ENCODE data around the gene GOLGA6B.

Gene GOLGA6B

GRCh38 chr15:72682772-72683171, 28.3 kb downstream of the GOLGA6B start:
- Histone ChIP-seq H3K27ac (peak overlapping the region; percentile 68), H3K4me3 (ENCODE audit: low read depth, low read length) (no peak overlapping the region), H3K27me3 (ENCODE audit: insufficient read depth, low read depth, severe bottlenecking) (no peaks in the 10 kb centered on the region), H3K9me3 (ENCODE audit: severe bottlenecking) (no peaks in the 10 kb centered on the region), H3K36me3 (no peaks in the 10 kb centered on the region)
- no peak for TF ChIP-seq CTCF (IDR thresholded peaks at IDR 0.05; ENCODE audit: low read depth, low read length)
- peak; percentile 80 for DNase-seq

- Histone ChIP-seq H3K27ac (peak overlapping the region; percentile 95), H3K9me3 (ENCODE audit: severe bottlenecking) (no peaks in the 10 kb centered on the region), H3K36me3 (no peaks in the 10 kb centered on the region), H3K4me3 (ENCODE audit: low read depth, low read length) (peak overlapping the region; percentile 90), H3K27me3 (ENCODE audit: insufficient read depth, low read depth, severe bottlenecking) (no peaks in the 10 kb centered on the region)
- DNase-seq, result no peak
- TF ChIP-seq CTCF (IDR thresholded peaks at IDR 0.05; ENCODE audit: low read depth, low read length), result no peak
Observed at GRCh38 chr15:72685301-72685924, 30.9 kb downstream of the GOLGA6B start.

GRCh38 chr15:72685925-72686794, 31.7 kb downstream of the GOLGA6B start, which contains the start of the genes BBS4 and HIGD2B:
TSS of gene BBS4 (plus strand) at chr15:72686207. CDS start at chr15:72686228, 21 bp downstream.
TSS of gene HIGD2B (minus strand) at chr15:72686182. CDS start at chr15:72676374, 9,808 bp downstream.
- TF ChIP-seq CTCF (IDR thresholded peaks at IDR 0.05; ENCODE audit: low read depth, low read length), result no peak
- no peaks in the 10 kb centered on the region for H3K36me3 ChIP-seq
- H3K9me3 ChIP-seq (ENCODE audit: severe bottlenecking), result no peaks in the 10 kb centered on the region
- H3K4me3 ChIP-seq (ENCODE audit: low read depth, low read length), result peak within 1 kb of the TSS; percentile 90
- DNase-seq, result peak; percentile 95
- H3K27me3 ChIP-seq (ENCODE audit: insufficient read depth, low read depth, severe bottlenecking), result no peaks in the 10 kb centered on the region
- H3K27ac ChIP-seq, result peak within 1 kb of the TSS; percentile 95

GRCh38 chr15:72688697-72689096, 34.2 kb downstream of the GOLGA6B start:
- DNase-seq, result no peak
- H3K36me3 ChIP-seq, result no peaks in the 10 kb centered on the region
- H3K4me3 ChIP-seq (ENCODE audit: low read depth, low read length), result no peak overlapping the region
- TF ChIP-seq CTCF (IDR thresholded peaks at IDR 0.05; ENCODE audit: low read depth, low read length), result no peak
- H3K9me3 ChIP-seq (ENCODE audit: severe bottlenecking), result no peaks in the 10 kb centered on the region
- H3K27me3 ChIP-seq (ENCODE audit: insufficient read depth, low read depth, severe bottlenecking), result no peaks in the 10 kb centered on the region
- H3K27ac ChIP-seq, result no peak overlapping the region

- no peak for TF ChIP-seq CTCF (IDR thresholded peaks at IDR 0.05; ENCODE audit: low read depth, low read length)
- H3K27ac ChIP-seq, result no peak overlapping the region
- no peaks in the 10 kb centered on the region for H3K36me3 ChIP-seq
- no peaks in the 10 kb centered on the region for H3K27me3 ChIP-seq (ENCODE audit: insufficient read depth, low read depth, severe bottlenecking)
- DNase-seq, result no peak
- H3K9me3 ChIP-seq (ENCODE audit: severe bottlenecking), result no peaks in the 10 kb centered on the region
- H3K4me3 ChIP-seq (ENCODE audit: low read depth, low read length), result no peak overlapping the region
Observed at GRCh38 chr15:72690938-72691337, 36.4 kb downstream of the GOLGA6B start.

Data from WERI-Rb-1 (cell line).